ENCODE data around the gene LECT2.

Gene LECT2

DNA sequence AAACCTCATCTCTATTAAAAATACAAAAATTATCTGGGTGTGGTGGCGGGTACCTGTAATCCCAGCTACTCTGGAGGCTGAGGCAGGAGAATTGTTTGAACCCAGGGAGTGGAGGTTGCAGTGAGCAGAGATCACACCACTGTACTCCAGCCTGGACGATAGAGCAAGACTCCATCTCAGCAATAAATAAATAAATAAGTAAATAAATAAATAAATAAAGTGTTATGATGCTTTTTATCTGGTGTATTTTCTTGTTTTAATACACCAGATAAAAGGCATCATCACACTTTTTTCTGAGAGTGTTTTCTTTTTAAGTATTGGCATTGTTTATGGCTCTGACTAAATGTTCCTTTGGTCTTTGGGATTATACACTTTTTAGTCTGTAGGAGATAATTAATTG lies 24.2 kb upstream of the LECT2 start:
- no peak for DNase-seq (ENCODE audit: low read depth in 2 of 3, low spot score in 2 of 3)

DNA sequence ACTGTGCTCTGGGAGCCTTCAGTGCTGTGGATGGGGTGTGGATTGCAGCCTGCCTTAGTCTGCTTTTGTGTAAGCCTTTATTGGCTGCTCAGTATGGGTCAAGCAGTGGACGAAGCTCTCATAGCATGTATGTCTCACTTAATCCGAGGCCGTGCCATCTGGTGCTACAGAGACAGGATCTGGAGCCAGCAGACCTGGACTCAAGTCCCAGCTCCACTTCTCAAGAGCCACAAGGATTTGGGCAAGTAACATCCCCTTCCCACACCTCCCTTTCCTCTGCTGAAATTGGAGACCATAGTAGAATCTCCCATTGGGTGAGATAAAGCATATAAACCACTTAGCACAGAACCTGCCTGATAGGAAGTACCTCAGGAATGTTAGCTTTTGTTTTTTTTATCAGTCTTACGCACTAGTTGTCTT lies 23.4 kb upstream of the LECT2 start:
- DNase-seq (ENCODE audit: low read depth in 2 of 3, low spot score in 2 of 3) = no peak

DNA sequence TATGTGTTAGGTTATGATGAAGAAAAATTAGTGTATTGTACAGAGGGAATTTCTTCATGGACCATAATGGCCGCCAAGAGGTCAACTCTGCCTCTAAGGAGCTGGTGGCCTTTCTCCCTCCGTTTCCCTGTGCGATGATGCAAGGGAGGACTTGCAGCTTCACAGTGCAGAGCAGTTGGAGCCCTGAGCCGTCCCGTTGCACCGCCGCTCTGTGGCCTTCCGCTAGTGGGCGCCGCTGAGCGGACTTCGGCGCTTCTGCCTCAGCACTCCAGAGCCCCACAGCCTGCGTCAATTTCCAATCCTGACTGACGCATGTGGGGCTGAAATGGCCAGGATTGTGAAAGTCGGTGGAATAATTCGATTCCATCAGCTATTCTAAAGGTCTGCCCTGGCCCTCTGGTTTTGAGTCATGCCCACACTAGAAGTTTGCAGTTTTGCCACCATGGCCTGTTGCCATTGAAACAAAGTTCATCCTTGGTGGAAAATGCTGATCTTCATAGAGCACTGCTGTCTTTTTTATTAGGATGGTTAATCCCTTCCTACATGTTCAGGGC lies 22.7 kb upstream of the LECT2 start:
- DNase-seq (ENCODE audit: low read depth in 2 of 3, low spot score in 2 of 3) = peak; percentile 11 to 30 (median 20)

DNA sequence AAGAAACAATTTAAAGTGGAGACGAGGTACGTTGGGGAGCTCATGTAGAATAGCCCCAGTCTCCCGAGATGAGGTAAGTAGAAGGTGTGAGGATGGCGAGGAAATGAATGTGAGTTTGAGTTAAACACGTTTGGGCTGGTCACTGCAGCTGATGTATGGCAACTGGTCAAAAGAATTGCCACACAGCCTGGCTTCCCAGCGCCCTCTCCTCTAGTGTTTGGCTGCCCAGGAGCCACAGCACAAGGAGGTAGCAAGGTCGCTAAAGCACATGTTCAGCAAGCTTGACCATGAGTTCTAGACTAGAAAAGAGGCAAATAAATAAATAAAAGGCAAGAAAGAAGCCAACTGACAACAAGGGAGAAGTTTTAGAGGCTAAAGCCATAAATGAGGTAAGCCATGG lies 21.4 kb upstream of the LECT2 start:
- no peak for DNase-seq (ENCODE audit: low read depth in 2 of 3, low spot score in 2 of 3)

DNA sequence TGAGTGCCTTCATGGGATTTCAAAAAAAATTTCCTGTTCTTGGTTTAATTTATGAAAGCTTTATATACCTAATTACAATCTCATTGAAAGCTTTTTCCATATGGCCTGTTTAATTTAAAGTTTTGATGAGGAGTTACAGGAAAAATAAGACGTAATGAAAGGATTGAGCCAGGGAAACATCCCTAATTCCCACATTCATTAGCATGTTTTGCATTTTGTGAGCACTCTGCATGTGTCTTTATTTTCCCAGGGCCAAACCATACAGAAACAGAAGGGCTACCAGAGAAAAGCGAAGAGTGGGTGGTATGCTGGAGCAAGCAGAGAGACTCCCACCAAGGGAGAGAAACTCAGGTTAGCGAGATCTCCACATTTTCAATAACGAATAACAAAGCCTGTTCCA lies 20.3 kb upstream of the LECT2 start:
- no peak for DNase-seq (ENCODE audit: low read depth in 2 of 3, low spot score in 2 of 3)

DNA sequence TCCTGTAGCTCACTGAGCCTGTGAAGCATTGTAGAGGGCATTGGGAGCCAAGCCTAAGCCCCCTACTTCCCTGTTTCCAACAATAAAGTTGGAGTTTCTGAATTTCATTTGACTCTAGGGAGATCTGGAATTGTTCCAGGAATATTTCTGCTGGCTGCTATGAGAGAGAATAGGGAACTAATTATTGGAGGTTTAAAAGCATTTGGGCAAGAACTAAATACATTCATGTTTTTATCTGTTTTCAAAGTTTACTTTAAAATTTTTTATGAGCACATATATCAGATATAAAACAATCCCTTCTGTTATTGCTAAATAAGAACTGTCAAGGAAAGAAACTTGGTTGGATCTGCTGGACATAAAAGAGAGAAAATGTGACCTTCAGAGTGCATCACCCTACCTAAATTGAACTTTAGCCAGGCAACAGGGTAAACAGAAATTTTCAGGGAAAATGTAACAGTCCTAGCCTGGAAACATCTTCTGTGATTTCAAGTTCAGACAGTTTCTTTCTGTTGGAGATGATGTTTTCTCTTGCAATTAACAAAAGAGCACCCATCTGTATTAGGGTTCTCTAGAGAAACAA lies 19.3 kb upstream of the LECT2 start:
- DNase-seq (ENCODE audit: low read depth in 2 of 3, low spot score in 2 of 3) = no peak

DNA sequence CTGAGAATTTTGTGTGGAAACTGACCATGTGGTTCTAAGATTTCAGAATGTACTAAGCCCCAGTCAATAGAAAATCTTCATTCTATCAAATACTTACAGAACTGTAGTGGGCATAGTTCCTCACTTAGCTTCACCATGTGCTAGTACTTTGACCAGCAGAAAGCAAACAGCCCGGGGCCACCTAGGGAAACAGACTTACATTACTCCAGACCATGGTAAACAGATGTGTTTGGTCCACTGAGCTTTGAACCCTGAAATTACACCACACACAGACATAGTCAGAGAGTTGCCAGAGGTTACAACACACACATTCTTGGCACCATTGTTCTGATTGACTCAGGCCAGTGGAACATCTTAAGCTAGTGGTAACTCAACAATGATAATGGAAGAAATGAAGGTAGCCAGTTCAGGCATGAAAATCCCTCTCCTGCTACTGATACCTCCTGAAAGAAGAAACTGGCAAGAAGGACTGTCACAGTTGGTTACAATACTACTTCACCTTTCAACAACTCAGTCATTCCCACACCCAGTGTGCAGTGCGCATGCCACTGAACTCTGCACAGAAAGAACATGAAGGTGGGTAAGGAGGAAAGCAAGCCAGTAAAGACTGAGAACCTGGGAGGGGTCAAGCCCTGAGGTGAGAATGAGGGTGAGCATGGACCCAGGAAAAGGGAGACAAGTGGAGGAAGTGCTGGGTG lies 18.7 kb upstream of the LECT2 start:
- DNase-seq (ENCODE audit: low read depth in 2 of 3, low spot score in 2 of 3) = no peak

DNA sequence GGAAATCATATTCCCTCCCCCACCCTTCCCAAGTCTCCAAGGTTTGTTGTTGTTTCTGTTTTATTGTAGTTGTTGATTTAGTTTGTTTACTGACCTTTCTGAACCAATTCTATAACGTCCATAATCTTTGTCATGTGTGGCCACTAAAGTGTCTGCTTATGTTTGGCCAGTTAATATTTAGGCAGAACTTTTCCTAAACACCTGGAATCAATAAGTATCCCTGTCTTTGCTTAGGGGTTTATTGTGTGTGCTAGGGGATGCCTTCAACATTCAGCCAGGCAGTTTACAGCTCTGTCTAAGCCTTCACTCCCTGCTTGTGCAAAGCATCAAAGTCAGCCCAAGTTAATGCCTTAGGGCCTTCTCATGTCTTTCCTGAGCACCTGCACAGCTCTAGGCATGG lies 16.9 kb upstream of the LECT2 start:
- DNase-seq (ENCODE audit: low read depth in 2 of 3, low spot score in 2 of 3) = no peak

DNA sequence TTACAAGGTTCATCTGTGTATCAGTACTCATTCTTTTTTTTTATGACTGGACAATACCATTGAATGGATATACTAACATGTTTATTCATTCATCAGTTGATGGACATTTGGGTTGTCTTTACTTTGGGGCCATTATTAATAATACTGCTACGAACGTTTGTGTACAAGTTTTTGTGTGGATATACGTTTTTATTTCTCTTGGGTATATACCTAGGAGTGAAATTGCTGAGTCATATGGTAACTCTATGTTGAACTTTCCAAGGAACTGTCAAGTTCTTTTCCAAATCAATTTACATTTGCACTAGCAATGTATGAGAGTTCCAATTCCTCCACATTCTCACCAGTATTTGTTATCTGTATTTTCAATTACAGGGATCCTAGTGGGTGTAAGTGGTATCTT lies 12.0 kb upstream of the LECT2 start:
- no peak for DNase-seq (ENCODE audit: low read depth in 2 of 3, low spot score in 2 of 3)

DNA sequence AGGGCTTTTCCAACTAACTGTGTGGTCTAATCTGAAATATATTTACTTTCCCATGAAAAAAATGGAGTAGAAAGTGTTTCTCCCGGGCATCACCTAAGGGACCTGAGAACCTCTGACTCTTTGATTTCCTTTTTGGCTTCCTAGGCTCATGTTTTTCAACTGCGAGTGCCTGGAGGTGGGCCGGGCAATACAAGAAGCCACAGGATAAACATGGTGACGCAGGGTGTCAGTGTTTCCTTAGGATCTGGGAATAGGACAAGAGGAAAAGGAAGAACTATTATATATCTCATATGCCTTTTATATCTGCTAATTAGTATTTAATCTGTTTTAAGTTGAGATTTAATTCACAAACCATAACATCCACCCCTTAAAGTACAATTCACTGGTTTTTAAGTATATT lies 11.4 kb upstream of the LECT2 start:
- no peak for DNase-seq (ENCODE audit: low read depth in 2 of 3, low spot score in 2 of 3)

DNA sequence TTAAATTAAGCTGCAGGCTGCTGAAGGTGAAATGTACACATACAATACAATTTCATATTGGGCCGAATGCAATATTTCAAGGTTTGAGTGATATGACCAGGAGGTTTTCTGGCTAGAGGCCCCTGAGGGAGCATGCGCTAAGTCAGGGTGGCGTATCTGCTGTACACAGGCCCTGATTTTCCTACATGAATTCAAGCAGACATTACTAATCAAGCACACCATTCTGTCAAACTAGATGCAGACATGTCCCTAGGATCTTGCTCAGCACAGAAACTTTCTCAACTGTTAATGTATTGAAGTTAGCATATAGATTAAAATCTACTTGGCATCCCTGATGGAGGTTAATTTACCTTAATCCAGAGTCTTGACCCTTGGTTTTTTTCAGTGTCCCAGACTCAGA lies 10.7 kb upstream of the LECT2 start:
- DNase-seq (ENCODE audit: low read depth in 2 of 3, low spot score in 2 of 3) = no peak

DNA sequence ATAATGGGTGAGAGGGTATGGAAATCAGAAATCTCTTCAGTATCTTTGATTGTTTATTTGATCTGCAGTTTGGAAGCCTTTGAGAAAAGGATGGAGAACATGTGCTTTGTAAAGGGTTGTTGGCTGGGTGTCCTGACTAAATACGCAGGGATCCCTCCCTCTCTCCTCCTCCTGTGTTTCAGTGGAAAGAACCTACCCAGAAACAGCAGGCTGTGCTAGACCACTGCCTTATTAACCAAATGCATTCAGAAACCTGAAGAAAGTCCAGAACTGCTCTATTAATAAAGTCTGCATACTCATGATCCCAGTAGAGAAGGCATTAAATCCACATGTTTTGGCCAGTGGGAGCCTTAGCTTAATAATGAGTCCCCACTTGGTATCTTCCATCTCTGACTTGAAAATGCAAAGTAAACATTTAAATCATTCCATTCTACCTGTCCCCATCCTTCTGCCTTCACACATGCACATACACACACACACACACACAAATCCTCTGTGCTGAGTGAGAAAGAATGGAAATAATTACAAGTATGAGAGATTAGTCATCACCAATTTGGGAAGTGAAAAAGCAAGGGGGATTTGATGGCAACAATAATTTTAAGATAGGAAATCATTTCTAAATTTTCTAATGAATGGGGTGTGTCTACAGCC lies 10.0 kb upstream of the LECT2 start:
- no peak for DNase-seq (ENCODE audit: low read depth in 2 of 3, low spot score in 2 of 3)

DNA sequence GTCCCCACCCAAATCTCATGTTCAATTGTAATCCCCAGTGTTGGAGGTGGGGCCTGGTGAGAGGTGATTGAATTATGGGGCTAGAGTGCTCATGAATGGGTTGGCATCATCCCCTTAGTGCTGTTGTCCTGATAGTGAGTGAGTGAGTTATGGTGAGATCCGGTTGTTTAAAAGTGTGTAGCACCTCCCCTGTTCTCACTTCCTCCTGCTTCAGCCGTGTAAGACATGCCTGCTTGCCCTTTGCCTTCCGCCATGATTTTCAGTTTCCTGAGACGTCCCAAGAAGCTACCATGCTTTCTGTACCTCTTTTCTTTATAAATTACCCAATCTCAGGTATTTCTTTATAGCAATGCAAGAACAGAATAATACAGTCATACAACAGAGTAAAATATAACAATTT lies 742 bp upstream of the LECT2 start:
- no peak for DNase-seq (ENCODE audit: low read depth in 2 of 3, low spot score in 2 of 3)

DNA sequence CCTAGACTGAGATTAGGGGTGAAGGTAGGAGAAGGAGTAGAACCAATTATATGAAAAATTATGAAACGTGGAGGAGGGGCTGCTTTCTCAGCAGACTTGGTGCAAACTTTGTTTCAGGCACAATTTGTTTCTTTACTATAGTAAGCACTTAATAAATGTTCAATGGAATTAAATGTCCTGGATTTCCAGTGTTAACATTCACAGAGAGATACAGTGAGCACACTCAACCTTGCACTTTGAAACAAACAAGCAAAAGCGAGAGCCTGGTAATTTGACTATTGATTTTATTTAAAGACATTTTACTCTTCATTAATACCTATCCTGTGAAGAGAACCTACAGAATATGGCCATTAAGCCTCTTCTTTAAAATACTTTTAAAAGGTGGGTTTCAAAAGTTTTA lies 933 bp downstream of the LECT2 start:
- DNase-seq (ENCODE audit: low read depth in 2 of 3, low spot score in 2 of 3) = no peak

DNA sequence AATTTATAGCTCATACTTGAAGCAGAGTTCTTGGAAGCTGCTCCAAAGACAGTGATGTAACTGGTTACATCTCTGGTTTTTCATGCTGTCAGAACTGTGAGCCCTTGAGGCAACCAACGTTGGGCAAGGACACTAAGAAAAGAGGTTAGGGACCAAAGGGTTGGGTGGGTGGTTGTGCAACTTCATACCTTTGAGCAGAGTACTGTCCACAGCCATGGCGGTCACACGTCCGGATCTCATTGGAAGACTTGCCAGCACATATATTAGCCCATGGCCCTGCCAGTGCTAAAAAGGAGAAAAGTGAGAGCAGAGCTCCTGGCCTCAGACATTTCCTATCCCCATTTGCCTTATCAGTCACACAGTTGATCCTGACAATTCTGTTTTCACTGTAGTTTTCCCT lies 2.1 kb downstream of the LECT2 start:
- no peak for DNase-seq (ENCODE audit: low read depth in 2 of 3, low spot score in 2 of 3)

DNA sequence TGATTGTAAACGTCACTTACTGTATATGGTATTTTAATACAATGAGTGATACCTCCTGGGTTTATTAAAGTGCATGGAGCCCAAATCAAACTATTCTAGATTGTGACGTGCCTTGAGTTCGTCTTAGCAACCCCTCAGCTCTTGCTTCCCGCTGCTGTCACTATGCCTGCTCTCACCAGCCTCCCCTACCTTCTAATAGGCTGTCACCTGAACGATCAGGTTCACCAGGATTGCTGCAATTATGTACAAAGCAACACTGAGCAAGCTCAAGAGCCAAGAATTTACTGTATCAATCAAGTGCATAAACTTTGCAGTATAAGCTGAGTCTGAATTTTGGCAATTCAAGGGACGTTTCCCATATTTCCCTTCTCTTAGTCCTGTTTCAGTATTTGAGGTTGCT lies 3.0 kb downstream of the LECT2 start:
- no peak for DNase-seq (ENCODE audit: low read depth in 2 of 3, low spot score in 2 of 3)

DNA sequence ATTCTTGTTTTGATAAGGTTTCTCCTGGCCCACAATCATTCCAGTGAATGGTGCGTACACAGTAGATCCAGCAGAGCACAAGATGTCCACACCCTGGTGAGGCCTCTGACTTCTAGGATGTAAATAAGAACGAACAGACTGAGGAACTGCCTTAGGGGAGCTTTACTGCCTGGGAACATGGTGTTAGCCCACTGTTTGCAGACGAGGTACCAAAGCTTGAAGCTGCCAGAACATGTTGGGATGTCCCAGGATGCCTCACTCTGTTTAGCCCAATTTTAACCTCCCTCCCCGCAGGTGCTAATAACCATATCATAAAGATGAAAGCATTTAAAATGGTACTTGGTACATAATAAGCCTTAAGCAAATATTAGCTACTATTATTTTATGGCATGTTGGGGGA lies 3.5 kb downstream of the LECT2 start:
- no peak for DNase-seq (ENCODE audit: low read depth in 2 of 3, low spot score in 2 of 3)

DNA sequence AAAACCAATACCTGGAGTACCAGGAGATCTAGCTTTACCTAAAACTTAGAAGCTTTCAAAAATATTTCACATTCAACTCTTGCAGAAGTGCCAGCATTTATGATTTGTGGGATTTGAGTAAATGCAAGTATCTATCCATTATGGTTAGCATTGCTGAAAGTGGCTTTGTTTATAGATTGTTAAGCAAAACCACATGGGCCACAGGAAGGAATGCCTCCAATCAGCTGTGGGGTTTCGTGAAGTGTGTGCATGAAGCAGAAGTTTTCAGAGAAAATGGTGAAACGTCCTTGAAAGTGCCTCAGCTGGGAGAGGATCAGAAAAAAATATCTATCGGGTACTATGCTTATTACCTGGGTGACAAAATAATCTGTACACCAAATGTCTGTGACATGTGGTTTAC lies 4.2 kb downstream of the LECT2 start:
- no peak for DNase-seq (ENCODE audit: low read depth in 2 of 3, low spot score in 2 of 3)

DNA sequence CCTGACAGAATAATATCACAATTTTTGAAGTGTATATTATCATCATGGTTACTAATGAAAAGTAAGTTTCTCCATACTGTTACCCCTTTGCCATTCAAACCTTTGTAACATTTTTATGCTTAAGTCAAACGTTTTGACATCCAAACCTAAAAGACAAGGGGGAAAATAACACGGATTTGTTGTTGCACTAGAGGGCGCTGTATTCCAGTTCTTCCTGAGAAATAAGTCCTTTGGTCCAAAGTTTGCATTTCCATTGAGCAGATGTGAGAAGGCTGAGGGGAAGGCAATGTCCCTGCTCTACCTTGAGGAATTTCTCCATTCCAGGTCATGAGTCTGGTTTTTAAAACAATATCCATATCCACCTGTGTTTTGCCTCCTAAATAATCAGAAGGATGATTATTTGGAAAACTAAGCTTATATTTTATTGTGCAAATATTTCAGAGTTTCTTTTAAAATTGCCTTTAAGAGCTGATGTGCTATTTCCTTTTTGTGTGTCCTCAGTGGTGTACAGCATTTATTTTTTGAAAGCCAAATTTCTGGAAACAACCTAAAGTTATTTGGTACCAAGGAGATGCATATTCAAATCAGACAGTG lies 9.7 kb downstream of the LECT2 start:
- no peak for DNase-seq (ENCODE audit: low read depth in 2 of 3, low spot score in 2 of 3)

DNA sequence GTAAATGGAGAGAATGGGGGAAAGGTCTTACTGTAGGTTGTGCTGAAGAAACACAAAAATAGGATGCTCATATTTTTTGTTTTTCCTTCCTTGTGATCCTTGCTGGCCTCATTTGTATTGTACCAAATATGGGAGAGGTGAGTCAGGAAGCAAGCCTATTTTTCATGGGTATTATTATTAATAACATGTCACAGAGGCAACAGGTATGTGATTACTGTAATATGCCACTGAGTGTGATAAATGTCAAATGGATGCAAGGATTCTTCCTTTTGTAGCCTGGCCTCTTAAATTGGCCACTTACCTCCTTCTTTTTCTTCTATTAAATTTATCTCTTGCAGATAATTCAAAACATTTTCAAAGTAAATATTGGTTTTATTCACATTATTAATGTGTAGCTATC lies 10.2 kb downstream of the LECT2 start:
- DNase-seq (ENCODE audit: low read depth in 2 of 3, low spot score in 2 of 3) = no peak

DNA sequence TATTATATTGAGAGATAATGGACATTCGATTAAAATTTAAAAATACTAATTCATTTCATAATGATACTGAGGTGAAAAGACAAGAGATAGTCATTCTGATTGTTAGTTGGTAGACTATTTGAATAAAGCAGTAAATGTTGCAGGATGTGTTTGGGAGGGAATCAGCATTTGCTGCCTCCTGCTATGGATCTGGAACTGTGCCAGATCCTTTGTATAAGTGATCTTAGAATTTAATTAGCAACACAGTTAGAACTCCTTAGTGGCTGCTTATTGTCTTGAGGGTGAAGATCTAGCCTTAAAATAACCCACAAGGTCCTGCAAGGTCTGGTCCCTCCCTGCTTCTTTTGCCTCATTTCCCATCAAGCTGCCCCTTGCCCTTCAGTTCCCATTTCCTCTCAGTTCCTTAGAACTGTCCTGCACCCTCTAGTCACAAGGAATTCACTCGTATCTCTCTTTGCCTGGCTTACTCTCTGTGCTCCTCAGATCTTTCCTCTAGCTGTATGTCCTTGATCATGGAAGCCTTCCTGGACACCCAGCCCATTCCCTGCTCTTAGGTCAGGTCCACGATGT lies 12.5 kb downstream of the LECT2 start:
- DNase-seq (ENCODE audit: low read depth in 2 of 3, low spot score in 2 of 3) = no peak

DNA sequence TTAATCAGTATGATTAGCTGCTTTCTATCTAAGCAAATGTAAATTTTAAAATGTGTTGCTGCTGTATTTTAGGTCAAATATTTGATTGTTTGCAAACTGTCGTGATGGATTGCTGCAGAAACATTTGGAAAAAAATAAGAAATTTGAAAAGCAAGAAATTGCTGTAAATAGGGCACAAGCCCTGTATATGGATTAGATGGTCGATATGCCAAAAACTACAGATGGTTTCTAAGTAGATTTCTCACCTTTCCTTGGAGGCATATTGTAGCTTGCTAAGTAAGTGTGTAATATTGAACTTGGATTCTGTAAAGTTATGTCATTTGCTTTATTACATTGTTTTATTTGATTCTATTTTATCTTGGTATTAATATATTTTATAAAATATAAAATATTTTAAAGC lies 13.1 kb downstream of the LECT2 start:
- no peak for DNase-seq (ENCODE audit: low read depth in 2 of 3, low spot score in 2 of 3)
